Measurements from ENCODE around the gene TECPR1. TPM values are rescaled to one million over a fixed set of nuclear protein-coding genes. Genes with fewer than 3 reads are reported as not detected.

TECPR1 gene
- polyA plus RNA-seq, 3 donors, result 18.3 to 23.5 (median 19.4) TPM

- no peak for DNase-seq (ENCODE audit: extremely low read depth in 1 of 11, low read depth in 9 of 11, low spot score in 4 of 11)
These were observed 47.9 kb downstream of the TECPR1 start for GRCh38 chr7:98203964-98204605.

DNA sequence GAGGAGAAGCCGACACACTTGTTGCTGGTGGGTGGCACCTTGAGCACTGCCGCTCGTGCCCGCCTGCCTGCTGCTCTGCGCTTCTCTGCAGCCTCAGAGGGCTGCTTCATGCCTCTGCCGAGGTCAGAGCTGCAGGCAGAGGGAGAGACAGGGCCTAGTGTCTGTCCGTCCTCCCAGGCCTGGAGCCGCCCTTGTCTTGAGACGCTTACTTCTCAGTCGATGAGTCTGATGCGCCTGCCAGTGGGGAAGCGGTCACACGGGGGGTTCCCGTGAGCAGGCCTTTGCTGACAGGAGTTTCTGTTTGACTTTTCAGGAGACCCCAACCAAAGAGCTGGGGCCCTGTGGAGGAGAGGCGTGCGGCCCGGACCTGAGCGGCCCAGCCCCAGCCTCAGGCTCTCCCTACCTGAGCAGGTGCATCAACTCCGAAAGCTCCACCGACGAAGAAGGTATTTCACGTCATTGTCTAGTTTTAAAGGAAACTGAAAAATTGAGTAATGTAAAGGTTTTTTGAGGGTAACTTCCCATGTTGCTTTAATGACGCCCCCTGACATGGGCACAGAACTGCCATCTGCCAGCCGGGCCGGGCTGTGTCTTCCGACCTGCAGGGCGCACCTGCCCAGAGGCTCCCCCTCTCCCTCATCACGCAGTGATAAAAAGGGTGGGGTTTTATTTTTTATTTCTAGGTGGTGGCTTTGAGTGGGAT is 48.6 kb downstream of the TECPR1 start:
- no peak for DNase-seq (ENCODE audit: extremely low read depth in 1 of 11, low read depth in 9 of 11, low spot score in 4 of 11)

DNA sequence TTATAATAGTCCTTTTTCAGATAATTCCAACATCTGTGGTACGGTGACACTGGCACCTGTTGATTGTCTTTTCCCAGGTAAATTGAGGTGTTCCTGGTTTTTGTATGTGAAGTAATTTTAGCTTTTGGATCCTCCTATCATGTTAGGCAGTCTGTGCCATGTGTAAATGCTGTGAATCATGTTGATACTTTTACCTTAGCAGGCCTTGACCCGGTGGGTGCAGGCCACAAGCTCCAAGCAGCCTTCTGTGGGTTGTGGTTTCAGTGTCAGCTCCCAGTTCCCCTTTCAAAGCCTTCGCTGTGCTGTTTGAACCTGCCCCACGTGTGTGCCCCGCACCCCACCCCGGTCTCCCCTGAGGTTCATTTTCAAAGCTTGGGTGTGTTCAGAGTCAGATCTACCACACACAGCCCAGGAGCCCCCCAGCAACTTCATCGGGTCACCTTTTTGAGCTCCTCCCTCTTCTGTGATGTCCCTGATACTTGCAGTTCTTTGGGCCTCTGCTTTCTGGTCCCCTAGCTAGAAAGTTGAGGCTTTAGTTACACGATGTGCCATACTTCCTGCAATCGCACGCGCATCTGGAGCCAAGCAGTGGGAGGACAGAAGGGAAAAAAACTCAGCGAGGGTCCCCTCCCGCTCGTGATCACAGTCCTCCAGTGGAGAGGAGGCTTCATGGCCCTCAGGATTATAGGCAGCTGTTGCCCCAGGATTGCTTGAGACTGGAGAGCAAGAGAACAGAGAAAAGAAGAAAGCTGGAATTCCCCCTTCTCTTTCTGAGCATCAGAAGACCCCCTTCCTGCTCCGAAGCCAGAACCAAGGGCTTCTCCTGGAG is 49.5 kb downstream of the TECPR1 start:
- DNase-seq (ENCODE audit: extremely low read depth in 1 of 11, low read depth in 9 of 11, low spot score in 4 of 11), result no peak

- no peak for DNase-seq (ENCODE audit: extremely low read depth in 1 of 11, low read depth in 9 of 11, low spot score in 4 of 11)
These were observed 51.7 kb downstream of the TECPR1 start for GRCh38 chr7:98200364-98200763.

- DNase-seq (ENCODE audit: extremely low read depth in 1 of 11, low read depth in 9 of 11, low spot score in 4 of 11), result no peak
These were observed 52.9 kb downstream of the TECPR1 start for GRCh38 chr7:98199131-98199530.

- no peak for DNase-seq (ENCODE audit: extremely low read depth in 1 of 11, low read depth in 9 of 11, low spot score in 4 of 11)
These were observed 55.1 kb downstream of the TECPR1 start for GRCh38 chr7:98196706-98197605.

DNA sequence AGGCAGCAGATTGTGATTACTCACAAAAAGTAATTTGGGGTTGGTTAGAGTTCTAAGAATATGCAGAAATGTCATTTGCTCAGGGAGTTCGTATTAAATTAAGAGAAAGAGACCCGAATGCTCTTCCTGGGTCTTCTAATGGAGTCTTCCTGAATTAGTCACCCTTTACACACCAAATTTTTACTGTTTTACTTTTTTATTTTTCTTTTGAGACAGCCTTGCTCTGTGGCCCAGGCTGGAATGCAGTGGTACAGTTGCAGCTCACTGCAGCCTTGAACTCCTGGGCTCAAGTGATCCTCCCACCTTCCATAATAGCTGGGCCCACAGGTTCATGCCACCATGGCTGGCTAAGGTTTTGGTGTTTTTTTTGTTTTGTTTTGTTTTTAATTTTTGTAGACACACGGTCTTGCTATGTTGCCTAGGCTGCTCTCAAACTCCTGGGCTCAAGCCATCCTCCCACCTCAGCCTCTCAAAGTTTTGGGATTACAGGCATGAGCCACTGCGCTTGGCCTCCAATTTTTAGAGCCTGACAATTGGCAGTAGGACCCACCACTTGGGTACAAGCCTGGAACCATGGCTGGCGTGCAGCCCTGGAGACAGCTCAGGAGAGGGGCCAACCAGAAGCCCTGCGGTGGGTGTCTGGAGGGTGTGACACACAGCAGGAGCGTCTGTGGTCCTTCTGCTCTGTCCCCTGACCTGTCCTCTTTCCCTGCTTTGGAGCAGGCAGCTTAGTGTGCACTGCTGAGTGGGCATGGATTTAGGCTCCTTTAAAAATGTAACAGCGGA is 57.2 kb downstream of the TECPR1 start:
- no peak for DNase-seq (ENCODE audit: extremely low read depth in 1 of 11, low read depth in 9 of 11, low spot score in 4 of 11)

DNA sequence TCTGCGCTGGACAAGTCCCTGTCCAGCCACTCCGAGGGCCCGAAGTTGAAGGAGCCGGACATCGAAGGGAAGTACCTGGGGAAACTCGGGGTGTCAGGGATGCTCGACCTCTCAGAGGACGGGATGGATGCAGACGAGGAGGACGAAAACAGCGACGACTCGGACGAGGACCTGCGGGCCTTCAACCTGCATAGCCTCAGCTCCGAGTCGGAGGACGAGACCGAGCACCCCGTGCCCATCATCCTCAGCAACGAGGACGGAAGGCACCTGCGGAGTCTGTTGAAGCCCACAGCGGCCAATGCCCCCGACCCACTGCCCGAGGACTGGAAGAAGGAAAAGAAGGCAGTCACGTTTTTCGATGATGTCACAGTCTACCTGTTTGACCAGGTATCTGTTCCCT is 57.8 kb downstream of the TECPR1 start:
- DNase-seq (ENCODE audit: extremely low read depth in 1 of 11, low read depth in 9 of 11, low spot score in 4 of 11), result no peak

DNA sequence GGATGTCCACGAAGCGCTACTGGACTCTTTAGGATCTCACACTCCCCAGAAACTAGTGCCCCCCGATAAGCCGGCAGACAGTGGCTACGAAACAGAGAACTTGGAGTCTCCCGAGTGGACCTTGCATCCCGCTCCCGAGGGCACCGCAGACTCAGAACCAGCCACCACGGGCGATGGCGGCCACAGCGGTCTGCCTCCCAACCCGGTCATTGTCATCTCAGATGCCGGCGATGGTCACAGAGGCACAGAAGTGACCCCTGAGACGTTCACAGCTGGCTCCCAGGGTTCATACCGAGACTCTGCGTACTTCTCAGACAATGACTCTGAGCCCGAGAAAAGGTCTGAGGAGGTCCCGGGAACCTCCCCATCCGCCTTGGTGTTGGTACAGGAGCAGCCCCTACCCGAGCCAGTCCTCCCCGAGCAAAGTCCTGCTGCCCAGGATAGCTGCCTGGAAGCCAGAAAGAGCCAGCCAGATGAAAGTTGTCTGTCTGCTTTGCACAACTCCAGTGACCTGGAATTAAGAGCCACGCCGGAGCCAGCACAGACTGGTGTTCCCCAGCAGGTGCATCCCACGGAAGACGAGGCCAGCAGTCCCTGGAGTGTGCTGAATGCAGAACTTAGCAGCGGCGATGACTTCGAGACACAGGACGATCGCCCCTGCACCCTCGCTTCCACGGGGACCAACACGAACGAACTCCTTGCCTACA is 58.4 kb downstream of the TECPR1 start:
- no peak for DNase-seq (ENCODE audit: extremely low read depth in 1 of 11, low read depth in 9 of 11, low spot score in 4 of 11)

DNA sequence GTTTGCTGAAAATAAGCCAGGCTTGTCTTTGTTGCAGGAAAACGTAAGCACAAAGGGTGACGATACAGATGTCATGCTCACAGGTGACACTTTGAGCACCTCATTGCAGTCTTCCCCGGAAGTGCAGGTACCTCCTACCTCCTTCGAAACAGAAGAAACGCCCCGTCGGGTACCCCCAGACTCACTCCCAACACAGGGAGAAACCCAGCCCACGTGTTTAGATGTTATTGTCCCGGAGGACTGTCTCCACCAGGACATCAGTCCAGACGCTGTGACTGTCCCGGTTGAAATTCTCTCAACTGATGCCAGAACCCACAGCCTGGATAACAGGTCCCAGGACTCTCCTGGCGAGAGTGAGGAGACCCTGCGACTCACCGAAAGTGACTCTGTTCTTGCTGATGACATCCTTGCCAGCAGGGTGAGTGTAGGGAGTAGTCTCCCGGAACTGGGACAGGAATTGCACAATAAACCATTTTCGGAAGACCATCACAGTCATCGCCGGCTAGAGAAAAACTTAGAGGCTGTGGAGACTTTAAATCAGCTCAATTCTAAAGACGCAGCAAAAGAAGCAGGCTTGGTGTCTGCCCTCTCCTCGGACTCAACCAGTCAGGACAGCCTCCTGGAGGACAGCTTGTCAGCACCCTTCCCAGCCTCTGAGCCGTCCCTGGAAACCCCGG is 59.1 kb downstream of the TECPR1 start:
- no peak for DNase-seq (ENCODE audit: extremely low read depth in 1 of 11, low read depth in 9 of 11, low spot score in 4 of 11)

DNA sequence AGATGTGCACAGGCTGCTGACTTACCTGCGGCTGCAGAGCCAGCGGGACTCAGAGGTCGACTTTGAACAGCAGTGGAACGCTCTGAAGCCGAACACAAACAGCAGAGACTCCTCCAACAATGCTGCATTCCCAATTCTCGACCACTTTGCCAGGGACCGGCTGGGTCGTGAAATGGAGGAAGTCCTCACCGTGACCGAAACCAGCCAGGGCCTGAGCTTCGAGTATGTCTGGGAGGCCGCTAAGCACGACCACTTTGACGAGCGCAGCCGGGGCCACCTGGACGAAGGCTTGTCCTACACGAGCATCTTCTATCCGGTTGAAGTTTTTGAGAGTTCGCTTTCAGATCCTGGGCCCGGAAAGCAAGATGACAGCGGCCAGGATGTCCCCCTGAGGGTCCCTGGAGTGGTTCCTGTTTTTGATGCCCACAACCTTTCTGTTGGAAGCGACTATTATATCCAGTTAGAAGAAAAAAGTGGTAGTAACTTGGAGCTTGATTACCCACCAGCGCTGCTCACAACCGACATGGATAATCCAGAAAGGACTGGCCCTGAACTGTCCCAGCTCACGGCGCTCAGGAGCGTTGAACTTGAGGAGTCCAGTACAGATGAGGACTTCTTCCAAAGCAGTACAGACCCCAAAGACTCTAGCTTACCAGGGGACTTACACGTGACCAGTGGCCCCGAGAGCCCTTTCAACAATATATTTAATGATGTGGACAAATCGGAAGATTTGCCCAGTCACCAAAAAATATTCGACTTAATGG is 60.2 kb downstream of the TECPR1 start:
- DNase-seq (ENCODE audit: extremely low read depth in 1 of 11, low read depth in 9 of 11, low spot score in 4 of 11), result no peak

- DNase-seq (ENCODE audit: extremely low read depth in 1 of 11, low read depth in 9 of 11, low spot score in 4 of 11), result no peak
These were observed 62.5 kb downstream of the TECPR1 start for GRCh38 chr7:98189559-98189958.

DNA sequence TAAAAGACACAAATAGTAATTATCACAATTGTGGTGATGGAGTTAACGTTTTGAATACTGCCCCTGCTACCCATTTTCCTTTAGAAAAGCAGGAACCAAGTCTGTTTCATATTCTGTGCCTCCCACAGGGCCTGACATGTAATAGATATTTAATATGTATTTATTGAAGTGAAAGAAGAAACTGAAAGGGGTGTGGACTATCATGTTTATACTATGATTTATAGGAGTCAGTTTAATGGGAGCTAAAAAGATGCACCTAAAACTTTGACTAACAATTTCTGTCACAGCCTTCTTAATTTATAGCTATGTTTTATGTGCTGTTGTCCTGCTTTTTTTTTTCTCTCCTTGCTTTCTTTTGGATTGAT is 64.9 kb downstream of the TECPR1 start:
- no peak for DNase-seq (ENCODE audit: extremely low read depth in 1 of 11, low read depth in 9 of 11, low spot score in 4 of 11)

DNA sequence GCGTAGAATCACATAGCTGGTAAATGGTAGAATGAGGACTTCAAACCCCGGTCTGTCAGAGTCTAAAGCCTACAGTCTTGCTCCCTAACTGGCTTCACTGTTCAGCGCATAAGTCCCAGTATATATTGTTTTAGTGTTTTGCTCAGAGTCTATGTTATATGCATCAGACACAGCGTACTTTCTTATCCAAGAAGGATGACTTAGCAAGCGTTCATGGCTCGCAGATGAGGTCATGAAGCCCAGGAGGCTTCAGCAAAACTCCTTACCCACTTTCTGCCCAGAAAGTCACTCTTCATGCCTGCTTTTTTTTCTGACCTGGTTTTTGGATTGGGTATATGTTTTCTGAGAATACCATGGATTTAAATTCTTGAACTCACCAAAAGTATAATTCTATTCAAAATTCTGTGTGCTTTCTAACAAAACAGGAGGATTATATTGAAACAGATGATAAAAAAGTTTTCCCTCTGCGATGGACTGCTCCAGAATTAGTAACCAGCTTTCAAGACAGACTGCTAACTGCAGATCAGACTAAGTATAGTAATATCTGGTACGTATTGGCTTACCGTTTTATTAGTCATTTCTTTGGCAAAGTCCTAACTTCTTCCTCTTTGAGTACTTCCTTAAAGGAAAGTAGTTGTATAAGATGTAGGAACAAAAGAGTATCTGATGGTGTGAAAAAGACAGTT is 65.4 kb downstream of the TECPR1 start:
- DNase-seq (ENCODE audit: extremely low read depth in 1 of 11, low read depth in 9 of 11, low spot score in 4 of 11), result no peak

DNA sequence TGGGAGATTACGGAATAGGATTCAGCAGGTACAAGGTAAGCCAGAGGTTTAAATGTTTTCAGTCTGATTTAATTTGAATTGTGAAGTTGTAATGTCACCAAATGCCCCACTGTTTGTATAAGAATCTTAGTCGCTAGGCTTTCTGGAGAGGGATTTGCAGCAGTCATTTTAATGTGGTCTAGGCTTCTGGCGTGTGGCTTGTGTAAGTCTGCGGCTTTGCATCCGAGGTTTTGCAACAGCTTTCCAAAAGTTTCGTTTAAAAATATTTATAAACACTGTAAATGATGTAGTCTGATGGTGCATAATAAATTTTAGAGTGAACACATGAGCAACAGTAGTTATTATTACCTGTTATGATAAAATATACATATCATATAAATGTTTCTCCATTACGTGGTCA is 66.9 kb downstream of the TECPR1 start:
- DNase-seq (ENCODE audit: extremely low read depth in 1 of 11, low read depth in 9 of 11, low spot score in 4 of 11), result no peak

- no peak for DNase-seq (ENCODE audit: extremely low read depth in 1 of 11, low read depth in 9 of 11, low spot score in 4 of 11)
These were observed 71.3 kb downstream of the TECPR1 start for GRCh38 chr7:98180751-98181150.
